ENCODE measurements around the gene PITPNC1.

GRCh38 chr17:67619555-67619954 is 242.5 kb downstream of the PITPNC1 start:
- no peak for TF ChIP-seq EZH2phosphoT487 (IDR thresholded peaks at IDR 0.05; ENCODE audit: borderline replicate concordance, low read length)
- TF ChIP-seq CTCF (conservative IDR thresholded peaks at IDR 0.05; ENCODE audit: low read depth, low read length), result no peak

Data from PC-3 (cell line).